Measurements from ENCODE around the gene HNRNPA1. TPM values are rescaled to one million over a fixed set of nuclear protein-coding genes. Genes with fewer than 3 reads are reported as not detected.

Gene HNRNPA1
- total and polyA plus RNA-seq, 9 of the 15 experiments (the other 6 are each of a cell fraction or from before 2014, with no cell fraction given): 1,166 to 2,703 (median 1,815) TPM

- TF ChIP-seq SAP30 (IDR thresholded peaks at IDR 0.05; ENCODE audit: borderline replicate concordance, insufficient read depth, low read depth, low read length, poor library complexity, severe bottlenecking): no peak
- TF ChIP-seq CHCHD3 (CRISPR knock-in tag; IDR thresholded peaks at IDR 0.05): no peak
- TF ChIP-seq POLR2A (conservative IDR thresholded peaks at IDR 0.05): peak; percentile 34
- no peak for TF ChIP-seq REST (IDR thresholded peaks at IDR 0.05; ENCODE audit: borderline replicate concordance)
- no peak for TF ChIP-seq REST (CRISPR knock-in tag; IDR thresholded peaks at IDR 0.05; ENCODE audit: low read depth)
- TF ChIP-seq CAMTA2 (CRISPR knock-in tag; conservative IDR thresholded peaks at IDR 0.05): no peak
- no peak for TF ChIP-seq HNRNPUL1 (IDR thresholded peaks at IDR 0.05; ENCODE audit: low read length)
- TF ChIP-seq ZNF655 (CRISPR knock-in tag; IDR thresholded peaks at IDR 0.05): no peak
- TF ChIP-seq GATAD2A (IDR thresholded peaks at IDR 0.05): 0 out of 2 replicates have a peak, but pooled peaks have one; percentile 20
- no peak for TF ChIP-seq KAT7 (CRISPR knock-in tag; IDR thresholded peaks at IDR 0.05; ENCODE audit: borderline replicate concordance)
- TF ChIP-seq OTX1 (CRISPR knock-in tag; IDR thresholded peaks at IDR 0.05): no peak
- TF ChIP-seq ZBTB33 (CRISPR knock-in tag; IDR thresholded peaks at IDR 0.05): no peak
- no peak; the same call in 1 of the 2 replicates for TF ChIP-seq NKRF (IDR thresholded peaks at IDR 0.05; ENCODE audit: borderline replicate concordance)
- TF ChIP-seq USF2 (CRISPR knock-in tag; IDR thresholded peaks at IDR 0.05): no peak
These were observed 16.0 kb downstream of the HNRNPA1 start (continued) for GRCh38 chr12:54296393-54297099.

Measured in K562 (cell line).